Measurements from ENCODE around the gene TCTN2.

DNA sequence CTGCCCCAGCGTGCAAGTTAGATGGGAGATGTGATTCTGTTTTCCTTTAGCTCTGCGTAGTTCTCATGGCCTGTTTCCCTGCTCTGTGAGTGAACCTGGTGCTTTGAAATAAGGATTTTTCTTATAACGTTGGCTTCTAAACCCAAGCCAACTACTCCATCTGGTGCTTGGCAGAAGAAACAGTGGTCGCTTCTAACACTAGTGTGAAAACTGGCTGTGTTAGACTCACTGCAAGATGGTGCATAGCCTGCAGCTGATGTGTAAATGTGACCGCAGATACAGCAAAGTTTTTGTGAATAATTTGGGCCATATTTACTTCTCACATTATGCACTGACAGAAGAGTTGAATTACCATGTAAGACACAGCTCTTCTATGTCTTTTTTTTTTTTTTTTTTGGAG is 25.0 kb upstream of the TCTN2 start:
- TF ChIP-seq, protein P1, sequence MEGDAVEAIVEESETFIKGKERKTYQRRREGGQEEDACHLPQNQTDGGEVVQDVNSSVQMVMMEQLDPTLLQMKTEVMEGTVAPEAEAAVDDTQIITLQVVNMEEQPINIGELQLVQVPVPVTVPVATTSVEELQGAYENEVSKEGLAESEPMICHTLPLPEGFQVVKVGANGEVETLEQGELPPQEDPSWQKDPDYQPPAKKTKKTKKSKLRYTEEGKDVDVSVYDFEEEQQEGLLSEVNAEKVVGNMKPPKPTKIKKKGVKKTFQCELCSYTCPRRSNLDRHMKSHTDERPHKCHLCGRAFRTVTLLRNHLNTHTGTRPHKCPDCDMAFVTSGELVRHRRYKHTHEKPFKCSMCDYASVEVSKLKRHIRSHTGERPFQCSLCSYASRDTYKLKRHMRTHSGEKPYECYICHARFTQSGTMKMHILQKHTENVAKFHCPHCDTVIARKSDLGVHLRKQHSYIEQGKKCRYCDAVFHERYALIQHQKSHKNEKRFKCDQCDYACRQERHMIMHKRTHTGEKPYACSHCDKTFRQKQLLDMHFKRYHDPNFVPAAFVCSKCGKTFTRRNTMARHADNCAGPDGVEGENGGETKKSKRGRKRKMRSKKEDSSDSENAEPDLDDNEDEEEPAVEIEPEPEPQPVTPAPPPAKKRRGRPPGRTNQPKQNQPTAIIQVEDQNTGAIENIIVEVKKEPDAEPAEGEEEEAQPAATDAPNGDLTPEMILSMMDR (IDR thresholded peaks at IDR 0.05) = no peak
- TF ChIP-seq POLR2A (IDR thresholded peaks at IDR 0.05) = no peak
